Measurements from ENCODE around the gene IFNL4.

GRCh38 chr19:39276740-39277139 lies 28.1 kb upstream of the IFNL4 start:
- TF ChIP-seq CTCF (IDR thresholded peaks at IDR 0.05) (no peak), POLR2A (IDR thresholded peaks at IDR 0.05) (no peak), EP300 (IDR thresholded peaks at IDR 0.05) (no peak)

All from ovary (tissue), 3 donors.